H9 (cell line): Measurements from ENCODE around the gene SRP9. TPM values are rescaled to one million over a fixed set of nuclear protein-coding genes. Genes with fewer than 3 reads are reported as not detected.

ENCODE experiments used
- DNase-seq: peaks from one replicate; pipeline ENCODE4 v3.0.0-alpha.2; 2017
- H2AFZ ChIP-seq: one replicate; pipeline ENCODE4 v1.6.1; 2013; ENCODE audit warnings: mild to moderate bottlenecking, low read length, control low read depth, moderate library complexity
- H2AK5ac ChIP-seq: 2 replicates; pipeline ENCODE4 v1.6.1; 2013; ENCODE audit warnings: low read length, control low read depth, mixed read lengths; ENCODE audit not compliant: insufficient read length
- H2BK120ac ChIP-seq: one replicate; pipeline ENCODE4 v1.6.1; 2013; ENCODE audit warnings: low read depth, mild to moderate bottlenecking, low read length, control low read depth, inconsistent platforms; ENCODE audit not compliant: poor library complexity, severe bottlenecking
- H2BK12ac ChIP-seq: 2 replicates; pipeline ENCODE4 v1.6.1; 2013; ENCODE audit warnings: low read length, control low read depth, mixed read lengths, low read depth; ENCODE audit not compliant: insufficient read length
- H2BK15ac ChIP-seq: 2 replicates; pipeline ENCODE4 v1.6.1; 2013; ENCODE audit warnings: low read depth, low read length, control low read depth
- H2BK20ac ChIP-seq: one replicate; pipeline ENCODE4 v1.6.1; 2013; ENCODE audit warnings: low read depth, mild to moderate bottlenecking, low read length, control low read depth, inconsistent platforms; ENCODE audit not compliant: poor library complexity, severe bottlenecking
- H2BK5ac ChIP-seq: 2 replicates; pipeline ENCODE4 v1.6.1; 2013; ENCODE audit warnings: low read length, control low read depth, mixed read lengths; ENCODE audit not compliant: insufficient read length
- H3K14ac ChIP-seq: 2 replicates; pipeline ENCODE4 v1.6.1; 2013; ENCODE audit warnings: low read length, control low read depth; ENCODE audit not compliant: insufficient read depth
- H3K18ac ChIP-seq: 2 replicates; pipeline ENCODE4 v1.6.1; 2013; ENCODE audit warnings: low read depth, mild to moderate bottlenecking, mixed read lengths, low read length, control low read depth; ENCODE audit not compliant: insufficient read length
- H3K23ac ChIP-seq: 2 replicates; pipeline ENCODE4 v1.6.1; 2013; ENCODE audit warnings: low read length, control low read depth, mixed read lengths, low read depth; ENCODE audit not compliant: insufficient read length
- H3K23me2 ChIP-seq: 2 replicates; pipeline ENCODE4 v1.6.1; 2013; ENCODE audit warnings: low read depth, mild to moderate bottlenecking, mixed read lengths, low read length, control low read depth; ENCODE audit not compliant: insufficient read length, poor library complexity, severe bottlenecking
- H3K27ac ChIP-seq: 2 replicates; pipeline ENCODE4 v1.5.1; 2013; ENCODE audit warnings: low read length, control low read depth, mixed read lengths, low read depth; ENCODE audit not compliant: insufficient read length
- H3K27me3 ChIP-seq: 2 replicates; pipeline ENCODE4 v1.6.1; 2013; ENCODE audit warnings: low read length, control low read depth, inconsistent platforms; ENCODE audit not compliant: insufficient read depth
- H3K4ac ChIP-seq: 2 replicates; pipeline ENCODE4 v1.6.1; 2013; ENCODE audit warnings: low read depth, mild to moderate bottlenecking, control low read depth, inconsistent platforms, low read length, moderate library complexity
- H3K4me1 ChIP-seq: 2 replicates; pipeline ENCODE4 v1.6.1; 2013; ENCODE audit warnings: low read length, control low read depth, inconsistent platforms; ENCODE audit not compliant: insufficient read depth
- H3K4me2 ChIP-seq: 2 replicates; pipeline ENCODE4 v1.6.1; 2013; ENCODE audit warnings: low read length, control low read depth, mixed read lengths; ENCODE audit not compliant: insufficient read length, insufficient read depth
- H3K56ac ChIP-seq: 2 replicates; pipeline ENCODE4 v1.6.1; 2013; ENCODE audit warnings: low read depth, mild to moderate bottlenecking, mixed read lengths, low read length, control low read depth; ENCODE audit not compliant: insufficient read length
- H3K79me1 ChIP-seq: 2 replicates; pipeline ENCODE4 v1.6.1; 2013; ENCODE audit warnings: low read depth, mild to moderate bottlenecking, moderate library complexity, low read length, control low read depth, inconsistent platforms; ENCODE audit not compliant: insufficient read depth, poor library complexity, severe bottlenecking
- H3K79me2 ChIP-seq: 2 replicates; pipeline ENCODE4 v1.6.1; 2013; ENCODE audit warnings: low read length, control low read depth, inconsistent platforms; ENCODE audit not compliant: insufficient read depth
- H3K9ac ChIP-seq: 2 replicates; pipeline ENCODE4 v1.6.1; 2013; ENCODE audit warnings: low read length, control low read depth, mixed read lengths; ENCODE audit not compliant: insufficient read length; ENCODE audit errors: extremely low read depth
- H3K9me3 ChIP-seq: one replicate; pipeline ENCODE4 v1.6.1; 2013; ENCODE audit warnings: low read depth, low read length, inconsistent platforms; ENCODE audit not compliant: control insufficient read depth
- H3T11ph ChIP-seq: one replicate; pipeline ENCODE4 v1.6.1; 2013; ENCODE audit warnings: mild to moderate bottlenecking, low read length, control low read depth, inconsistent platforms
- H4K20me1 ChIP-seq: one replicate; pipeline ENCODE4 v1.6.1; 2013; ENCODE audit not compliant: control insufficient read depth, insufficient read length, insufficient read depth
- H4K5ac ChIP-seq: 2 replicates; pipeline ENCODE4 v1.6.1; 2013; ENCODE audit warnings: low read depth, mild to moderate bottlenecking, mixed read lengths, low read length, control low read depth; ENCODE audit not compliant: insufficient read length
- H4K8ac ChIP-seq: replicated peaks from 2 replicates; pipeline ENCODE4 v1.6.1; 2013; ENCODE audit warnings: low read length, control low read depth, mixed read lengths, low read depth; ENCODE audit not compliant: insufficient read length
- H4K91ac ChIP-seq: 2 replicates; pipeline ENCODE4 v1.6.1; 2013; ENCODE audit warnings: low read depth, mild to moderate bottlenecking, moderate library complexity, mixed read lengths, low read length, control low read depth; ENCODE audit not compliant: insufficient read length
- H3K27ac Mint-ChIP-seq, 3 experiments: 2 replicates in 2 of 3; 3 replicates in 1 of 3; pipeline ENCODE4 v1.8.0; 2020 to 2021; ENCODE audit warnings: mixed read lengths in 3 of 3, mild to moderate bottlenecking in 1 of 3, moderate library complexity in 1 of 3
- H3K27me3 Mint-ChIP-seq: 2 replicates; pipeline ENCODE4 v1.8.0; 2021; ENCODE audit warnings: low read depth, mild to moderate bottlenecking, moderate library complexity, mixed read lengths
- H3K36me3 Mint-ChIP-seq, 3 experiments: 2 replicates in 2 of 3; 3 replicates in 1 of 3; pipeline ENCODE4 v1.8.0; 2020 to 2021; ENCODE audit warnings: low read depth in 3 of 3, mixed read lengths in 3 of 3; ENCODE audit not compliant: insufficient read depth in 1 of 3
- H3K4me1 Mint-ChIP-seq, 2 experiments: 2 replicates each; pipeline ENCODE4 v1.8.0; 2020; ENCODE audit warnings: mixed read lengths in 2 of 2
- H3K4me3 Mint-ChIP-seq, 2 experiments: 2 replicates in 1 of 2; 3 replicates in 1 of 2; pipeline ENCODE4 v1.8.0; 2020 to 2021; ENCODE audit warnings: mild to moderate bottlenecking in 2 of 2, mixed read lengths in 2 of 2, moderate library complexity in 1 of 2
- H3K9me3 Mint-ChIP-seq, 2 experiments: 2 replicates in 1 of 2; 3 replicates in 1 of 2; pipeline ENCODE4 v1.8.0; 2020; ENCODE audit warnings: mild to moderate bottlenecking in 2 of 2, mixed read lengths in 2 of 2, moderate library complexity in 1 of 2
- WGBS: extraction: QIAGEN DNeasy Blood & Tissue Kit; methylation state at CpG from one replicate; pipeline ENCODE4 v1.1.7; 2013; ENCODE audit warnings: missing lambda C conversion rate, low lambda C conversion rate, mixed read lengths; ENCODE audit not compliant: insufficient read length; ENCODE audit errors: extremely low coverage; 5-methylcytosine and 5-hydroxymethylcytosine counted together
- total RNA-seq: library from RNA; stranded (reverse); gene quantifications from 2 replicates; pipeline ENCODE4 v1.2.1, GENCODE V29; 2021
- TF ChIP-seq, protein P1 (sequence below): fragments of 200-600 bp; sonication (generic); conservative IDR thresholded peaks from 3 replicates; pipeline ENCODE4 v1.8.0; 2021; ENCODE audit warnings: antibody characterized with exemption, mild to moderate bottlenecking

SRP9 gene
- total RNA-seq, 1 experiment from 2014 or later, result 403 TPM

DNA sequence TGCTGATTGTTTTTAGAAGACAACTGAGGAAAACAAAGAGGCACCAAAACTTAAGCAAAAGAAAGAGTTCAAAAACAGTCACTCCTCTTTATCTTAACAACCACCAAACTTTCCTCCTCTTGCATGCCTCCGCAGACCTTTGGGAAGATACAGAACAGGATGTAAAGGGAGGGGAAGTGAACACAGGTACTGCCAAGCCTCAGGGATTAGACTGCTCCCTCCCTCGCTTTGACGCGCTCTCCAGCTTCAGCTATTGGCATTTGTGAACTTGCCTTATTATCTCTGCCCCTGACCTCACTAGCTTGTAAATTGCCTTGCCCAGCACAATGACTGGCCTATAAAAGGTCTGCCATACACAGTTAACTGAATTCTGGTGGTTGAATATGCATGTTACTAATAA lies 4.8 kb upstream of the SRP9 start:
- Histone ChIP-seq H3K4me1 (peaks cover 7% of the 10 kb centered on the region), H4K91ac (no peak overlapping the region), H2AK5ac (no peak overlapping the region), H2BK15ac (no peak overlapping the region), H3K79me1 (no peaks in the 10 kb centered on the region), H3K27ac (no peak overlapping the region), H3K9me3 (no peaks in the 10 kb centered on the region), H3K4me2 (no peak overlapping the region), H3K9ac (no peak overlapping the region), H2BK120ac (no peak overlapping the region), H3K27me3 (no peaks in the 10 kb centered on the region), H3K23ac (no peak overlapping the region), H3K18ac (no peak overlapping the region), H2BK20ac (no peak overlapping the region), H3K14ac (no peak overlapping the region), H3K23me2 (peaks cover 5% of the 10 kb centered on the region), H2AFZ (no peak overlapping the region), H3T11ph (no peak overlapping the region), H4K5ac (no peak overlapping the region), H2BK12ac (no peak overlapping the region), H4K20me1 (no peaks in the 10 kb centered on the region), H4K8ac (no peak overlapping the region), H3K79me2 (no peaks in the 10 kb centered on the region), H2BK5ac (no peak overlapping the region), H3K56ac (no peak overlapping the region), H3K4ac (no peak overlapping the region)
- Mint-ChIP-seq H3K9me3 (no peaks in the 10 kb centered on the region), H3K4me3 (no peak overlapping the region), H3K4me1 (peaks cover 45 to 47% of the 10 kb centered on the region in 2 experiments), H3K27ac (no peak overlapping the region), H3K27me3 (no peaks in the 10 kb centered on the region), H3K36me3 (no peaks in the 10 kb centered on the region)
- WGBS, result no CpG with 5 or more reads among the region's 4 CpGs
- TF ChIP-seq, protein P1, sequence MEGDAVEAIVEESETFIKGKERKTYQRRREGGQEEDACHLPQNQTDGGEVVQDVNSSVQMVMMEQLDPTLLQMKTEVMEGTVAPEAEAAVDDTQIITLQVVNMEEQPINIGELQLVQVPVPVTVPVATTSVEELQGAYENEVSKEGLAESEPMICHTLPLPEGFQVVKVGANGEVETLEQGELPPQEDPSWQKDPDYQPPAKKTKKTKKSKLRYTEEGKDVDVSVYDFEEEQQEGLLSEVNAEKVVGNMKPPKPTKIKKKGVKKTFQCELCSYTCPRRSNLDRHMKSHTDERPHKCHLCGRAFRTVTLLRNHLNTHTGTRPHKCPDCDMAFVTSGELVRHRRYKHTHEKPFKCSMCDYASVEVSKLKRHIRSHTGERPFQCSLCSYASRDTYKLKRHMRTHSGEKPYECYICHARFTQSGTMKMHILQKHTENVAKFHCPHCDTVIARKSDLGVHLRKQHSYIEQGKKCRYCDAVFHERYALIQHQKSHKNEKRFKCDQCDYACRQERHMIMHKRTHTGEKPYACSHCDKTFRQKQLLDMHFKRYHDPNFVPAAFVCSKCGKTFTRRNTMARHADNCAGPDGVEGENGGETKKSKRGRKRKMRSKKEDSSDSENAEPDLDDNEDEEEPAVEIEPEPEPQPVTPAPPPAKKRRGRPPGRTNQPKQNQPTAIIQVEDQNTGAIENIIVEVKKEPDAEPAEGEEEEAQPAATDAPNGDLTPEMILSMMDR, result no peak
- no peak for DNase-seq
